Skeletal muscle cell (primary cell): ENCODE results near the gene RNF121.

Source experiments
- DNase-seq: peaks from one replicate; pipeline ENCODE4 v3.0.0-alpha.2; 2010; ENCODE audit warnings: low read depth
- H3K4me3 ChIP-seq: 2 replicates; pipeline ENCODE4 v1.5.1; 2011; ENCODE audit warnings: low read depth, mild to moderate bottlenecking, control low read depth, low read length, moderate library complexity

Gene RNF121

GRCh38 chr11:72018171-72018570, 89.3 kb downstream of the RNF121 start:
- no peak overlapping the region for H3K4me3 ChIP-seq
- DNase-seq: no peak

- no peak for DNase-seq
- H3K4me3 ChIP-seq: no peak overlapping the region
Measured at GRCh38 chr11:72023335-72023734, 94.5 kb downstream of the RNF121 start.

DNA sequence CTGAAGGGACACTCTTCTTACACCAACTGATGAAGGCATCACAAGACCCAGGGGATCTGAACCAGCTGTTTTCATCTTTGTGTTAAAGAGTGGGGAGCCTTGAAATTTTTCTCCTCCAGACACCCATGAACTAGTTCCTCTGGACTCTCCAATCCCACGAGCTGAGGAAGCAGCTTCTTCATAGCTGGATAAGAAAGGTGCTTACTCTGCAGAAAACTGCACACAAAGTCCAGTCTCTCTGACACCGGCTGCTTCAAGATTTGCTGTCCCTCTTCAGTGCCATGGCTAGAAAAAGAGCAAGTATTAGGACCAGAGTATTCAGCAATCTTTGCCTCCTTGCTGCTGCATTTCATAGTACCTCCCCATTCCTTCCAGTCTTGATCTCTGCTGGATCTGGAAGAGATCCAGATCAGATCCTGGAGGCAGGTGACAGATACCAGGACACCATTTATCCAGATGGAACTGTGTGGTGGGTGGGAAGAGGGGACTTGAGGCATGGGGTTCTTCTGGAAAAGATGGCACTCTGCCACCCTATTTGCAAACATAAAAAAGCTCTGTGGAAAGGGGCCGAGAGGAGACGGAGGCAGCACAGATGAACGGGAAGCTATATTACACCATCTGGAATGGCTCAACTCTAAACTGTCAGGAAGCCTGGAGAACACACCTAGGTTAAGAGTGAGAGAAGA, 95.4 kb downstream of the RNF121 start:
- no peak overlapping the region for H3K4me3 ChIP-seq
- DNase-seq: no peak

- no peak for DNase-seq
- H3K4me3 ChIP-seq: no peak overlapping the region
Measured at GRCh38 chr11:72026090-72026489, 97.2 kb downstream of the RNF121 start.

GRCh38 chr11:72030472-72031045, 101.7 kb downstream of the RNF121 start:
- H3K4me3 ChIP-seq: no peak overlapping the region
- no peak for DNase-seq

DNA sequence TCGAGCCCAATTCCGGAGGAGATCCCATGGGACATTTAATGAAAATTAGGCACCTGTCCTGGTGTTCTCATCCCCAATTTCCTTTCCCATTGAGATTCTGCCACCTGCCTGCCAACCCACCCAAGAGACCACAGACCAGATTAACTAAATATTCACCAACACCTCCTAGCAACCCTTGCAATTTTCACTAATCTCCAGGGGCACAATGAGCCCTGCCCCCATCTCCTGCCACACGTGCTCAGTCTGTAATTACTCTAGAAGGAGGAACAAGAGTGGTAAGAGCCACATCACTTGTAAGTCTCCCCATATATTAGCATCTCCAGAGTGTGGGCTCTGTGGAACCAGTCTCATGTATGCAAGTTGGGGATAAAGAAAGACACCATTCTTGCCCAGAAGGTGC, 107.8 kb downstream of the RNF121 start:
- no peak overlapping the region for H3K4me3 ChIP-seq

DNA sequence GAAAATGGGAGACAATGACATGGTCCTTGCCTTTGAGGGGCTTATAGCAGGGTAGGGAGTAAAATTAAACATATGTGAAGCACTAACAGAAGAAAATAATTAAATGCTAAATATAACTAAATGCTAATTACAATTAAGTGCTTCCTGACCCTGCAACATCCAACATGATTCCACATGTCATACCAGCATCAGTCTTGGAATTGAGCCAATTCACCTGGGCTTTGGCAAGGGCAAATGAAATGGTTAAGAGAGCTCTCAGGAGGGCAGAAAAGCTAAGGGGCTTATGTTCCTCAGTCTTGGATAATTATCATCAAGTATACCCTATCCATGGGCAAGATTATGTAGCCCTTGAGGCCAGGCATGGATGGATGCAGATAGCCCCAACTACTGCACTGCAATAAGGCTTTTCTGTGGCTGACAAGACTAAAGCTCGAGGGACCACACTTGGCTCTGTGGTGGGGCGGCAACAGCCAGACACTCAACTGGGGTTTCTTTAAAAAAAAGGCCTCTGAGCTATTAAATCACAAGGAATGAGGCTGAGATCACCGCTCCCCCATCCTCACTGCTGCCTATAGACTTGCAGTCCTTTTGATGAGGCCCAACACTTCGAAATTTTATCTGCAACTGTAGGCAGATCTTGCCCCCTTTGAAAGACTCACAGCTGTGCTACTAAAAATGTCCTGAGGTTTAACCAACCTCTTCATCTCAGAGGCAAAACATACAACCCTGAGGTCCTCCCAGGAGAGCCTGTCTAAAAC, 108.9 kb downstream of the RNF121 start:
- H3K4me3 ChIP-seq: peak overlapping the region; percentile 66
- DNase-seq: peak; percentile 19

More for the DNA sequence above, 107.8 kb downstream of the RNF121 start:
- DNase-seq: no peak

DNA sequence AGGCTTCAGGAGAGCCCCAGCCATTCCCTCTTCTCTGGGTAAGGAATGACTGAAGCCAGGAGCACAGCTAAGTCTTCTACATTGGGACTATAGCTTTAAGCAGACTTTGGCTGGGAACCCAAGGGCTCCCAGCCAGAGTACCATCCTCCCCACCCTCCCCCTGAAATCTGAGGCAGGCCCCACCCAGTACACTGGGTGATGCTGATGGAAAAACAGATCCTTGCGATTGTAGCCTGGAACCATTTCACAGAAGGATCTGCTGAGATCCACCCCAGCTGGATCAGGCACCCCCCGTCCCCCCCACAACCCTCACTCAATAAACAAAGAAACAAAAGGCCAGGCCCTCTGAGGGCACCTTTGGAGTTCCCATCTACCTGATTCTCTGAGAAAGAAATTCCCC, 109.6 kb downstream of the RNF121 start:
- DNase-seq: peak; percentile 54
- peak overlapping the region; percentile 66 for H3K4me3 ChIP-seq

DNA sequence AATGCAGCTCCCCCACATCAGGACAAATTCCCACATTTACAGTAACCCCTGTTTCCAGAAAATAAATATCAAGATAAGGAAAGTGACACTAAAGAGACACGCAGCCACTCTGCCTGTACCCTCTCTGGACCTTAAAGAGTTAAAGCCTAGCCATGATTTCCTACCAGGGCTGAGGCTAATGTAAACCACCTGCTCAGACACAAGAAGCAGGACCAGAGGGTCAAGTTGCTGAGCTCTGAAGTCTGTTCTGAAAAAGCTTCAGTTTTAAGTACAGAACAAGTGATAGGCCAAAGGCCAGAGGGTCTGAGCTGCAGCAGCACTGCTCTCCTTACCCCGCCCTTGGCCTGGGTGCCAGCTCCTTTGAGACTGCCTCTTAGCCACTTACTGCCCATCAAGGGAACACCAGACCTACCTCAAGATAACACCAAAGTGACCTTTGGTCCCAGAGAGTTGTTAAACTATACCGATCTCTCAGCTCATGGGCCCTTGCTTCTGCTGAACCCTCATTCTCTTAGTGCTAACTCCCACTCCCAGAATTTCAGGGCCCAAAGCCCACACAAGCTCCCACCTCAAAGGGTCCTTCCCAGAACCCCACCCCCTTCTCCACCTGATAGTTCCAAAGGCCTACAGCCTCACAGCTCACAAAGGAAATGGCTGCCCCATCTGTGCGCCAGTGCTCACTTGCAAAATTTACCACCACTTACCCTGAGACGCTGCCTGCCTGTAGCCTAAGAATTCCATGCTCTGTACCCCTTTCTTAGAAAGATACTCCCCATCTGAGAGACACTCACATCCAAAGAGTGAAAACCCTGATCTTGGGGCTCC, 110.4 kb downstream of the RNF121 start:
- no peak for DNase-seq
- H3K4me3 ChIP-seq: peak overlapping the region; percentile 66

GRCh38 chr11:72039856-72040401, 111.1 kb downstream of the RNF121 start:
- DNase-seq: no peak
- peak overlapping the region; percentile 66 for H3K4me3 ChIP-seq

DNA sequence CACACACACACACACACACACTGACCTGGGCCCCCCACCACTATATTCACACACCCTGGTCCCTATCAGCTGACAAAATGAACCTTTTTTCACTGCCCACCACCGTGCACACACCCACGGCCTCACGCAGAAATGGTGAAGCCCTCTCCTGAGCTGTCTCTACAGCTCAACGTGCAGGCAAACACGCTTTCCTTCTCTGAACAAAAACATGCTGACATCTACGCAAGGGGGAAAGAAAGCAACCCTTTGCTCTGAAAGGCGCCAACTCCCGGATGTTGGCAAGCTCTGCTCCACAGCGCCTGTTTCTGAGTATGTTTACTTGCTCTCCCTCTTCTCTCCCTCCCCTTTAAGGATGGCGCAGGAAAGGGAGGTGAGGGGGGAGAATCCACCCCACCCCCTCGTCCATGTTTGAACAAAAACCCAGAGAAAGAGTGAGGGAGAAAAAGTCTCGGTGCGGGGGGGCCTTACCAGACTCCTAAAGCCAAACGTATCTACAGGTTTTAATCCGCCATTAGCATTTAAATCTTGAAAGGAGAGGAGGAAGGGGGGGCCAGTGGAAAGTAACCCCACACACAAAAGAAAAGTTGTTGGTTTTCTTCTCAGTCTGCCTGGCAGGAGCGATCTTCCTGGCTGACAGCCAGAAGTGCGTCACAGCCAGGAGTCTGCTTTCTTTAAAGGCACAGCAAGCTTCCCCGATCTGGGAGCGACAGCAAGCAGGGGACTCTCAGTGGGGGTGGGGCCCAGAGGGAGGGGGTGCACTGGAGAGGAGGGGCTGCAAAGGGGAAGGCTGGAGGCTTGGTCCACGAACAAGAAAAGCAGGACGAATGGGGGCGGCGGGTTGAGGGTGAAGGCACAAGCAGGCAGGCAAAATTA, 111.9 kb downstream of the RNF121 start:
- H3K4me3 ChIP-seq: peak overlapping the region; percentile 66
- peak; percentile 89 for DNase-seq

- peak overlapping the region; percentile 66 for H3K4me3 ChIP-seq
- DNase-seq: peak; percentile 35
Measured at GRCh38 chr11:72041364-72042063, 112.7 kb downstream of the RNF121 start.

- no peak for DNase-seq
- H3K4me3 ChIP-seq: peak overlapping the region; percentile 66
Measured at GRCh38 chr11:72042064-72042745, 113.4 kb downstream of the RNF121 start.

- no peak for DNase-seq
Measured at GRCh38 chr11:72045849-72046248, 117.0 kb downstream of the RNF121 start.

More at GRCh38 chr11:72045849-72046248, 117.0 kb downstream of the RNF121 start:
- no peak overlapping the region for H3K4me3 ChIP-seq
